ENCODE data around the gene CRHR1.

DNA sequence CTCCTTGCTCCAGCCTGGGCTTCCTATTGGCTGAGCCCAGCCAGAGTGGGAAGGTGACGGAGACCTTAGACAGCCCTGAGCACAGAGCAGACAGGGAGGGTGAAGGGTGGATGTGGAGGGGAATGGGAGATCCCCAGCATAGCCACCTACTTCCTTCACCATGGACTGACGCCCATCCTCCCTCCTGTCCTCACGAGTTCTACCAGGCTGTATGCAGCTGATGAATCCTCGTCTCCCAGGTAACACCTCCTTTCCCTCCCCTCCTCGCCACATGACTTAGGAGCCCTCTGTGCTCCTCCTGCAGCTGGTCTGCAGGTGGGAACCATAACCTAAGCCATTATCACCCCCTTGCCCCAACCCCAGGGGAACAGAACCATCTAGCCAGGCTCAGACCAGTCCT is 9.0 kb upstream of the CRHR1 start:
- TF ChIP-seq, protein P1, sequence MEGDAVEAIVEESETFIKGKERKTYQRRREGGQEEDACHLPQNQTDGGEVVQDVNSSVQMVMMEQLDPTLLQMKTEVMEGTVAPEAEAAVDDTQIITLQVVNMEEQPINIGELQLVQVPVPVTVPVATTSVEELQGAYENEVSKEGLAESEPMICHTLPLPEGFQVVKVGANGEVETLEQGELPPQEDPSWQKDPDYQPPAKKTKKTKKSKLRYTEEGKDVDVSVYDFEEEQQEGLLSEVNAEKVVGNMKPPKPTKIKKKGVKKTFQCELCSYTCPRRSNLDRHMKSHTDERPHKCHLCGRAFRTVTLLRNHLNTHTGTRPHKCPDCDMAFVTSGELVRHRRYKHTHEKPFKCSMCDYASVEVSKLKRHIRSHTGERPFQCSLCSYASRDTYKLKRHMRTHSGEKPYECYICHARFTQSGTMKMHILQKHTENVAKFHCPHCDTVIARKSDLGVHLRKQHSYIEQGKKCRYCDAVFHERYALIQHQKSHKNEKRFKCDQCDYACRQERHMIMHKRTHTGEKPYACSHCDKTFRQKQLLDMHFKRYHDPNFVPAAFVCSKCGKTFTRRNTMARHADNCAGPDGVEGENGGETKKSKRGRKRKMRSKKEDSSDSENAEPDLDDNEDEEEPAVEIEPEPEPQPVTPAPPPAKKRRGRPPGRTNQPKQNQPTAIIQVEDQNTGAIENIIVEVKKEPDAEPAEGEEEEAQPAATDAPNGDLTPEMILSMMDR (IDR thresholded peaks at IDR 0.05): no peak
- TF ChIP-seq POLR2AphosphoS5 (IDR thresholded peaks at IDR 0.05) (no peak), EP300 (IDR thresholded peaks at IDR 0.05) (no peak)
